ENCODE data around the gene ZDHHC14. TPM values are rescaled to one million over a fixed set of nuclear protein-coding genes. Genes with fewer than 3 reads are reported as not detected.

ZDHHC14 gene
- total RNA-seq, 4 donors from 2014 or later: 7.1 to 11.4 (median 9.8) TPM

DNA sequence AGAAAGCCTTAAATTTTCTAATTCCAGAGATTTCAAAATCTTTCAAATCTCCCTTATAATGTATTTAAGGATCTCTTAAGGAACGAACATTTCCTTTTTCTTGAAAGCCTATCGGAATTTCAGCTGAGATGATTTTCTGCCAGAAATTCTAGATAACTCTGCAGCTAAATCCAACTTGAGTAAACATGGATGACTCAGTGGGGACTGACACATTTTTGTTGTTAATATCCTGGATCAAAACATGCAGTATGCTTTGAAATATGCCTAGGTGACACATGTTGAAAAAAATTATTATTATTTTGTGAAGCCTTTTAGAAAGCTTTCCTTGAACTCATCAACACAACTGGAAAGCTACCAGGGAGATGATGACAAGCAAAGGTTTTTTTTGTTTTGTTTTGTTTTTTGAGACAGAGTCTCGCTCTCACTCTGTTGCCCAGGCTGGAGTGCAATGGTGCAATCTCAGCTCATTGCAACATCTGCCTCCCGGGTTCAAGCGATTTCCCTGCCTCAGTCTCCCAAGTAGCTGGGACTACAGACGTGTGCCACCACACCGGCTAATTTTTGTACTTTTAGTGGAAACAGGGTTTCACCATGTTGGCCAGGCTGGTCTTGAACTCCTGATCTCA, 302.0 kb downstream of the ZDHHC14 start:
- intact Hi-C loops (cut with DNase I): no loop called here
- Histone ChIP-seq H3K4me3 (no peak overlapping the region), H3K9me3 (no peaks in the 10 kb centered on the region), H3K27ac (replicated peaks in 1 of 4) (no peak overlapping the region), H3K36me3 (no peaks in the 10 kb centered on the region), H3K4me1 (no peaks in the 10 kb centered on the region), H3K27me3 (peaks cover 0 to 13% (median 0%) of the 10 kb centered on the region in 4 donors)
- DNase-seq (ENCODE audit: extremely low spot score): no peak
- WGBS: 71% methylated on average over 7 of the region's 7 CpGs
- TF ChIP-seq POLR2A (IDR thresholded peaks at IDR 0.05; ENCODE audit: low read depth) (no peak), POLR2AphosphoS5 (IDR thresholded peaks at IDR 0.05) (no peak), EP300 (IDR thresholded peaks at IDR 0.05) (no peak)
- TF ChIP-seq, protein P1, sequence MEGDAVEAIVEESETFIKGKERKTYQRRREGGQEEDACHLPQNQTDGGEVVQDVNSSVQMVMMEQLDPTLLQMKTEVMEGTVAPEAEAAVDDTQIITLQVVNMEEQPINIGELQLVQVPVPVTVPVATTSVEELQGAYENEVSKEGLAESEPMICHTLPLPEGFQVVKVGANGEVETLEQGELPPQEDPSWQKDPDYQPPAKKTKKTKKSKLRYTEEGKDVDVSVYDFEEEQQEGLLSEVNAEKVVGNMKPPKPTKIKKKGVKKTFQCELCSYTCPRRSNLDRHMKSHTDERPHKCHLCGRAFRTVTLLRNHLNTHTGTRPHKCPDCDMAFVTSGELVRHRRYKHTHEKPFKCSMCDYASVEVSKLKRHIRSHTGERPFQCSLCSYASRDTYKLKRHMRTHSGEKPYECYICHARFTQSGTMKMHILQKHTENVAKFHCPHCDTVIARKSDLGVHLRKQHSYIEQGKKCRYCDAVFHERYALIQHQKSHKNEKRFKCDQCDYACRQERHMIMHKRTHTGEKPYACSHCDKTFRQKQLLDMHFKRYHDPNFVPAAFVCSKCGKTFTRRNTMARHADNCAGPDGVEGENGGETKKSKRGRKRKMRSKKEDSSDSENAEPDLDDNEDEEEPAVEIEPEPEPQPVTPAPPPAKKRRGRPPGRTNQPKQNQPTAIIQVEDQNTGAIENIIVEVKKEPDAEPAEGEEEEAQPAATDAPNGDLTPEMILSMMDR (IDR thresholded peaks at IDR 0.05): no peak

DNA sequence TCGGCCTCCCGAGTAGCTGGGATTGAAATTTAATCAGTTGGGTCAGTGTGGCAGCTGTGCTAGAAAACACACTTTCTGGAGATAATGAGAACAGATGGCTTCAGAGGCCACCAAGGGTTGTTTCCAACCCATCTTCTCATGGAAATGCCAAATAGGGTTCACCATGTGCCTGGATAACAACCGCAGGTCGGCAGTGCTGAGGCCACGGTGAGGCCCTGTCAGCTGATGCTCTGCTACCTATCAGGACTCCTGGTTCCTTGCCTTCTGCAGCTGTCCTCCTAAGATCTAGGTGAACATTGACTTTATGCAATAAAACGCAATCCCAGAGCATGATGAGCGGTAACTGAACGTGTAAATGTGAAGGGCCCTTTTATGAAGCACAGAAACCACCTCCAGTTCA, 302.7 kb downstream of the ZDHHC14 start:
- H3K36me3 ChIP-seq: no peaks in the 10 kb centered on the region
- 93% methylated on average over 8 of the region's 8 CpGs for WGBS
- no peak overlapping the region for H3K4me3 ChIP-seq
- TF ChIP-seq POLR2A (IDR thresholded peaks at IDR 0.05; ENCODE audit: low read depth) (no peak), EP300 (IDR thresholded peaks at IDR 0.05) (no peak), POLR2AphosphoS5 (IDR thresholded peaks at IDR 0.05) (no peak)
- TF ChIP-seq, protein P1 (IDR thresholded peaks at IDR 0.05): no peak
- peaks cover 0 to 1% (median 0%) of the 10 kb centered on the region in 4 donors for H3K4me1 ChIP-seq
- H3K27ac ChIP-seq (replicated peaks in 1 of 4): no peak overlapping the region
- no peak for DNase-seq (ENCODE audit: extremely low spot score)
- intact Hi-C loops (cut with DNase I): no loop called here
- peaks cover 0 to 13% (median 0%) of the 10 kb centered on the region in 4 donors for H3K27me3 ChIP-seq
- H3K9me3 ChIP-seq: no peaks in the 10 kb centered on the region

DNA sequence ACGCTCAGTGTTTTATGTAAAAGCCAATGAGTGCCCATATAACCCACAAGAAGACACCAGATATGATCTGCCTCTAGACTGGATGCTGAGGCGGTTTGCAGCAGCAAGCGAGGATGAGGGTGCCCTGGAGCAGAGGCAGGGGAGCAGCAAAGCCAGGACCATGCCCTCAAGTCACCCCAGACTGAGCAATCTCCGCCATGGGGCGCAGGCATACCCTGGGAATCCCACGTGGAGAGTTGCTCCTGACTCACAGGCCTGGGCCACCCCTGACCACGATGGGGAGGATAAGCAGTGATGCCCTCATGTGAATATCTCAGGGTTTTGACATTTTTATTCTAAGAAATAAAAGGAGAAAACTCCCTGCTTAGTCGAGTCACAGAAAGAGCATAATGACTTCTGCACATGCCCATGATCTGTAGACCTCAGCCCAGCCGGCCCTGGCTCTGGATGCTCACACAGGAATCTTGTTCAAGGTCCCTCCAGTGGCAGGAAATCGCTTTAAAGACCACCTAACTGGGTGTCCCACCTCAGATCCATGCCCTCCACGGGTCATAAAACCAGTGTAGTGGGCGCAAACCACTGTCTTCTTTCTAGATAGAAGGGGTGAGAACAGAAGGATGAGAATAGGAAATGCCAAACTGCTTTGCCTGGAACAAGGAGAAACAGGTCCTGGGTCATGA, 303.8 kb downstream of the ZDHHC14 start:
- TF ChIP-seq POLR2A (IDR thresholded peaks at IDR 0.05; ENCODE audit: low read depth) (no peak), EP300 (IDR thresholded peaks at IDR 0.05) (no peak), POLR2AphosphoS5 (IDR thresholded peaks at IDR 0.05) (no peak)
- TF ChIP-seq, protein P1 (IDR thresholded peaks at IDR 0.05): no peak
- no peak for DNase-seq (ENCODE audit: extremely low spot score)
- 86% methylated on average over 12 of the region's 12 CpGs for WGBS

DNA sequence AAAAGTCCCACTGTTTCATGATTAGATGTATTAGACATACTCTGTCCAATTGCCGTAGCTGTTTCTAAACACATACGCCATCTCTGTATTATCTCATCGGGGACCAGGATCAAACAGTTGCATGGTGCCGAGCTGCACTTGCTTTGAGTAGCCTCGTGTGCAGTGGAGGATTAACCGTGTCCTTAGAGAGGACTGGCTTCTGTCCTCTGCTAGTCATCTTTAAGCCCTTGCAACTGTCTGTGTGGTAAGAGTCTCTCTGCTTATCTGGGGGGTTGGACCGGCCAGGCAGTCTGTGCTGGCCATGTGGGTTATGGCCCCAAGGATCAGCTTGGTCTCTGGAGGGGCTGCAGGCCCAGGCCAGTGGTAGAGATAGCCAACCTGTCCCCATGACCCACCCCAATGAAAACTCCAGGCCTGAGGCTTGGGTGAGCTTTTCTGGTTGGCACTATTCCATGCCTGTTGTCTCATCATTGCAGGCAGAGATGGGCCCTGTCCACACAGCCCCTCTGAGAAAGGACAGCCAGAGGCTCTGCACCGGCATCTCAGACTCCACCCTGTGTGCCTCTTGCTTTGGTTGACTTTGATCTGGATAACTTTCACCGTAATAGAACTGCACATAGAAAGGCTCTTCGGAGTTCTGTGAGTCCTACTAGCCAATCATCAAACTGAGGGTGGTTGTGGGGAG, 304.7 kb downstream of the ZDHHC14 start:
- Histone ChIP-seq H3K4me1 (peaks cover 0 to 6% (median 0%) of the 10 kb centered on the region in 4 donors), H3K9me3 (no peaks in the 10 kb centered on the region), H3K36me3 (no peaks in the 10 kb centered on the region), H3K27ac (replicated peaks in 1 of 4) (no peak overlapping the region), H3K27me3 (peaks cover 0 to 16% (median 0%) of the 10 kb centered on the region in 4 donors), H3K4me3 (no peak overlapping the region)
- TF ChIP-seq, protein P1 (IDR thresholded peaks at IDR 0.05): no peak
- TF ChIP-seq POLR2A (IDR thresholded peaks at IDR 0.05; ENCODE audit: low read depth) (no peak), POLR2AphosphoS5 (IDR thresholded peaks at IDR 0.05) (no peak), EP300 (IDR thresholded peaks at IDR 0.05) (no peak)
- no peak for DNase-seq (ENCODE audit: extremely low spot score)
- WGBS: 94% methylated on average over 9 of the region's 10 CpGs
- intact Hi-C loops (cut with DNase I): no loop called here

More for the DNA sequence above, 303.8 kb downstream of the ZDHHC14 start:
- no peak overlapping the region for H3K4me3 ChIP-seq
- no peaks in the 10 kb centered on the region for H3K36me3 ChIP-seq
- H3K9me3 ChIP-seq: no peaks in the 10 kb centered on the region
- no peak overlapping the region for H3K27ac ChIP-seq (replicated peaks in 1 of 4)
- peaks cover 0 to 16% (median 0%) of the 10 kb centered on the region in 4 donors for H3K27me3 ChIP-seq
- intact Hi-C loops (cut with DNase I): no loop called here
- peaks cover 0 to 6% (median 0%) of the 10 kb centered on the region in 4 donors for H3K4me1 ChIP-seq
